Measurements from ENCODE around the gene SHROOM3. TPM values are rescaled to one million over a fixed set of nuclear protein-coding genes. Genes with fewer than 3 reads are reported as not detected.
A peak's percentile ranks its signal among the peaks of the same experiment; 100 is the strongest.

SHROOM3 gene
- total and polyA plus RNA-seq, 2 of the 13 experiments (the other 11 are each of a cell fraction or from before 2014, with no cell fraction given): 0.01 TPM; not detected in 1

GRCh38 chr4:76781698-76782595 lies 346.9 kb downstream of the SHROOM3 start:
- POLR2A ChIA-PET: no interaction called here
- WGBS (ENCODE audit: low lambda C conversion rate): 55% methylated on average over 6 of the region's 7 CpGs
- Histone ChIP-seq H3K79me2 (ENCODE audit: insufficient read depth, low read length) (no peaks in the 10 kb centered on the region), H3K9me3 (ENCODE audit: low read length) (no peaks in the 10 kb centered on the region), H3K4me1 (ENCODE audit: insufficient read depth, low read length) (peaks cover 30% of the 10 kb centered on the region), H3K9ac (ENCODE audit: insufficient read depth, low read depth, low read length) (no peak overlapping the region), H2AFZ (ENCODE audit: low read length) (no peak overlapping the region), H3K27ac (ENCODE audit: extremely low read length, insufficient read depth, low read length) (no peak overlapping the region), H3K4me2 (ENCODE audit: low read depth, low read length) (peak overlapping the region; percentile 33; the same call in 1 of the 2 replicates), H3K27me3 (ENCODE audit: control insufficient read depth in 1 of 2, insufficient read depth in 2 of 2, low read length in 2 of 2) (no peaks in the 10 kb centered on the region), H3K36me3 (replicated peaks in 1 of 2; ENCODE audit: control insufficient read depth in 1 of 2, insufficient read depth in 2 of 2, low read length in 2 of 2) (no peaks in the 10 kb centered on the region), H4K20me1 (ENCODE audit: insufficient read depth, low read length) (no peaks in the 10 kb centered on the region), H3K4me3 (replicated peaks in 1 of 3; ENCODE audit: insufficient read depth in 1 of 3, low read depth in 2 of 3, low read length in 3 of 3) (no peak overlapping the region)
- peak; percentile 35 for DNase-seq (ENCODE audit: low spot score)
- intact Hi-C loops (cut with micrococcal nuclease; ENCODE audit: unreplicated experiment) (no loop called here), in situ Hi-C loops (cut with HindIII; ENCODE audit: extremely low pct_ligation_motif_present, low pct_unique_long_range_greater_than_20kb) (no loop called here)
- ATAC-seq: no peak
- TF ChIP-seq ZNF879 (CRISPR knock-in tag; IDR thresholded peaks at IDR 0.05) (no peak), NPAS2 (CRISPR knock-in tag; IDR thresholded peaks at IDR 0.05; ENCODE audit: borderline replicate concordance) (no peak), NR2C2 (CRISPR knock-in tag; IDR thresholded peaks at IDR 0.05; ENCODE audit: borderline replicate concordance) (no peak), TP53 (CRISPR knock-in tag; conservative IDR thresholded peaks at IDR 0.05) (peak; percentile 93)
- no peak for FAIRE-seq
- CTCF ChIA-PET (ENCODE audit: low intra/inter-chr PET ratio, low total read pairs): no interaction called here
- BruUV-seq (replicated peaks): no TSS peak

GRCh38 chr4:76782837-76783236 lies 347.8 kb downstream of the SHROOM3 start:
- Histone ChIP-seq H3K9me3 (ENCODE audit: low read length) (no peaks in the 10 kb centered on the region), H4K20me1 (ENCODE audit: insufficient read depth, low read length) (no peaks in the 10 kb centered on the region), H3K27me3 (ENCODE audit: control insufficient read depth in 1 of 2, insufficient read depth in 2 of 2, low read length in 2 of 2) (no peaks in the 10 kb centered on the region), H3K4me2 (ENCODE audit: low read depth, low read length) (no peak overlapping the region), H3K4me3 (replicated peaks in 1 of 3; ENCODE audit: insufficient read depth in 1 of 3, low read depth in 2 of 3, low read length in 3 of 3) (no peak overlapping the region), H3K79me2 (ENCODE audit: insufficient read depth, low read length) (no peaks in the 10 kb centered on the region), H3K36me3 (replicated peaks in 1 of 2; ENCODE audit: control insufficient read depth in 1 of 2, insufficient read depth in 2 of 2, low read length in 2 of 2) (no peaks in the 10 kb centered on the region), H3K9ac (ENCODE audit: insufficient read depth, low read depth, low read length) (no peak overlapping the region), H3K4me1 (ENCODE audit: insufficient read depth, low read length) (peaks cover 30% of the 10 kb centered on the region), H2AFZ (ENCODE audit: low read length) (no peak overlapping the region), H3K27ac (ENCODE audit: extremely low read length, insufficient read depth, low read length) (no peak overlapping the region)
- ATAC-seq: no peak
- ChIA-PET POLR2A (no interaction called here), CTCF (ENCODE audit: low intra/inter-chr PET ratio, low total read pairs) (no interaction called here)
- 88% methylated on average over 1 of the region's 1 CpG for WGBS (ENCODE audit: low lambda C conversion rate)
- no peak for FAIRE-seq
- BruUV-seq (replicated peaks): no TSS peak
- DNase-seq (ENCODE audit: low spot score): no peak
- in situ Hi-C loops (cut with HindIII; ENCODE audit: extremely low pct_ligation_motif_present, low pct_unique_long_range_greater_than_20kb): no loop called here
- intact Hi-C loops (cut with micrococcal nuclease; ENCODE audit: unreplicated experiment): no loop called here
- no peak for TF ChIP-seq ZKSCAN1 (IDR thresholded peaks at IDR 0.05; ENCODE audit: low read length)
- no peak for TF ChIP-seq PHF5A (CRISPR knock-in tag; IDR thresholded peaks at IDR 0.05; ENCODE audit: low read depth, unreplicated experiment)
- no peak for TF ChIP-seq ZNF280B (CRISPR knock-in tag; IDR thresholded peaks at IDR 0.05; ENCODE audit: borderline replicate concordance)
- no peak for TF ChIP-seq MAX (IDR thresholded peaks at IDR 0.05)
- TF ChIP-seq FOXK1 (CRISPR knock-in tag; IDR thresholded peaks at IDR 0.05; ENCODE audit: borderline replicate concordance, low read depth): no peak
- no peak for TF ChIP-seq ELK4 (CRISPR knock-in tag; IDR thresholded peaks at IDR 0.05; ENCODE audit: borderline replicate concordance)
- no peak for TF ChIP-seq ZNF772 (CRISPR knock-in tag; IDR thresholded peaks at IDR 0.05)

All from HepG2 (cell line).